K562 (cell line): Measurements from ENCODE around the gene NOP16. TPM values are rescaled to one million over a fixed set of nuclear protein-coding genes. Genes with fewer than 3 reads are reported as not detected.

ENCODE experiments used
- HDAC6 ChIP-seq: IDR thresholded peaks from 2 replicates; pipeline ENCODE4 v1.6.1; 2012; ENCODE audit warnings: low read depth, mild to moderate bottlenecking, control low read depth, inconsistent platforms, low read length, moderate library complexity
- LARP7 ChIP-seq: fragments of 450-650 bp; IDR thresholded peaks from 2 replicates; pipeline ENCODE4 v1.6.1; 2016
- NR2C2 ChIP-seq, 2 experiments: fragments of 200-800 bp in 1 of 2; sonication (Bioruptor generic) in 1 of 2; sonication (generic) in 1 of 2; formaldehyde crosslinking in 1 of 2; IDR thresholded peaks; 2 replicates each; pipeline versions ENCODE4 v1.6.1 to v1.8.0; 2016 to 2022; ENCODE audit warnings: mild to moderate bottlenecking in 1 of 2, missing compliant biosample characterization in 1 of 2, missing genetic modification characterization in 1 of 2, missing genetic modification reagents in 1 of 2
- PHB2 ChIP-seq: fragments of 450-650 bp; IDR thresholded peaks from 2 replicates; pipeline ENCODE4 v1.6.1; 2017; ENCODE audit warnings: low read depth
- POU5F1 ChIP-seq: fragments of 150-350 bp; IDR thresholded peaks from 2 replicates; pipeline ENCODE4 v1.6.1; 2014; ENCODE audit warnings: borderline replicate concordance, low read length, low read depth, mild to moderate bottlenecking; ENCODE audit not compliant: partially characterized antibody
- RAD51 ChIP-seq: fragments of 450-650 bp; IDR thresholded peaks from 2 replicates; pipeline ENCODE4 v1.7.1; 2016; ENCODE audit warnings: low read depth, mild to moderate bottlenecking, borderline replicate concordance
- SMARCA4 ChIP-seq: fragments of 450-650 bp; IDR thresholded peaks from 2 replicates; pipeline ENCODE4 v1.6.1; 2016
- ZNF133 ChIP-seq: fragments of 250-450 bp; sonication (Bioruptor Pico); IDR thresholded peaks from 2 replicates; pipeline ENCODE4 v1.4.0; 2020; ENCODE audit warnings: mild to moderate bottlenecking
- ZNF143 ChIP-seq: sonication (generic); formaldehyde crosslinking; IDR thresholded peaks from 2 replicates; pipeline ENCODE4 v1.9.0; 2022; ENCODE audit warnings: mild to moderate bottlenecking, missing genetic modification reagents
- ZNF586 ChIP-seq: fragments of 450-650 bp; formaldehyde crosslinking; conservative IDR thresholded peaks from 2 replicates; pipeline ENCODE4 v1.4.0; 2020; ENCODE audit warnings: mild to moderate bottlenecking, moderate library complexity
- ZNF785 ChIP-seq: fragments of 250-450 bp; sonication (Bioruptor Pico); IDR thresholded peaks from 2 replicates; pipeline ENCODE4 v1.4.0; 2020; ENCODE audit warnings: mild to moderate bottlenecking
- polyA plus RNA-seq, 8 experiments: library from polyadenylated mRNA; depleted of rRNA in 4 of 8; stranded (reverse) in 5 of 8; unstranded in 3 of 8; fragments of >200 nt; fragmentation: Nextera tagmentation in 2 of 8; fragmentation: Illumina TruSeq in 1 of 8; extraction: Ambion mirVana in 2 of 8; extraction: Trizol in 1 of 8; gene quantifications; 2 replicates each; pipeline versions ENCODE4 v1.2.1 to v1.2.3, GENCODE V29; 2011 to 2014; ENCODE audit warnings: inconsistent platforms in 1 of 8, missing spikeins in 1 of 8
- total RNA-seq, 7 experiments: library from RNA; depleted of rRNA in 6 of 7; stranded (reverse); fragments of >200 nt in 6 of 7; fragmentation: Illumina TruSeq in 2 of 7; extraction: Trizol in 2 of 7; gene quantifications; 2 replicates each; pipeline versions ENCODE4 v1.2.1 to v1.2.3, GENCODE V29; 2011 to 2021; ENCODE audit warnings: low replicate concordance in 1 of 7
- TF ChIP-seq, protein P1 (sequence below): sonication (generic); formaldehyde crosslinking; IDR thresholded peaks from 2 replicates; pipeline ENCODE4 v1.8.1; 2023; ENCODE audit warnings: mild to moderate bottlenecking, missing genetic modification reagents, moderate library complexity
- TF ChIP-seq, protein P2 (sequence below): sonication (generic); formaldehyde crosslinking; IDR thresholded peaks from 2 replicates; pipeline ENCODE4 v1.8.0; 2022; ENCODE audit warnings: mild to moderate bottlenecking, low read depth, missing genetic modification reagents
- TF ChIP-seq, protein P3 (sequence below): sonication (generic); formaldehyde crosslinking; IDR thresholded peaks from 2 replicates; pipeline ENCODE4 v1.4.0; 2020; ENCODE audit warnings: mild to moderate bottlenecking, missing genetic modification reagents
- TF ChIP-seq, protein P4 (sequence below): fragments of 450-650 bp; formaldehyde crosslinking; IDR thresholded peaks from 2 replicates; pipeline ENCODE4 v1.4.0; 2022; ENCODE audit warnings: missing genetic modification characterization
- TF ChIP-seq, protein P5 (sequence below), 2 experiments: fragments of 250-450 bp in 1 of 2; fragments of 450-650 bp in 1 of 2; sonication (Bioruptor Pico) in 1 of 2; IDR thresholded peaks; 2 replicates each; pipeline versions ENCODE4 v1.6.1 to v1.8.0; 2016 to 2021; ENCODE audit warnings: mild to moderate bottlenecking in 2 of 2, moderate library complexity in 2 of 2, missing compliant biosample characterization in 1 of 2, missing genetic modification characterization in 1 of 2

NOP16 gene
- total and polyA plus RNA-seq, 9 of the 15 experiments (the other 6 are each of a cell fraction or from before 2014, with no cell fraction given), result 92.5 to 342 (median 148) TPM

DNA sequence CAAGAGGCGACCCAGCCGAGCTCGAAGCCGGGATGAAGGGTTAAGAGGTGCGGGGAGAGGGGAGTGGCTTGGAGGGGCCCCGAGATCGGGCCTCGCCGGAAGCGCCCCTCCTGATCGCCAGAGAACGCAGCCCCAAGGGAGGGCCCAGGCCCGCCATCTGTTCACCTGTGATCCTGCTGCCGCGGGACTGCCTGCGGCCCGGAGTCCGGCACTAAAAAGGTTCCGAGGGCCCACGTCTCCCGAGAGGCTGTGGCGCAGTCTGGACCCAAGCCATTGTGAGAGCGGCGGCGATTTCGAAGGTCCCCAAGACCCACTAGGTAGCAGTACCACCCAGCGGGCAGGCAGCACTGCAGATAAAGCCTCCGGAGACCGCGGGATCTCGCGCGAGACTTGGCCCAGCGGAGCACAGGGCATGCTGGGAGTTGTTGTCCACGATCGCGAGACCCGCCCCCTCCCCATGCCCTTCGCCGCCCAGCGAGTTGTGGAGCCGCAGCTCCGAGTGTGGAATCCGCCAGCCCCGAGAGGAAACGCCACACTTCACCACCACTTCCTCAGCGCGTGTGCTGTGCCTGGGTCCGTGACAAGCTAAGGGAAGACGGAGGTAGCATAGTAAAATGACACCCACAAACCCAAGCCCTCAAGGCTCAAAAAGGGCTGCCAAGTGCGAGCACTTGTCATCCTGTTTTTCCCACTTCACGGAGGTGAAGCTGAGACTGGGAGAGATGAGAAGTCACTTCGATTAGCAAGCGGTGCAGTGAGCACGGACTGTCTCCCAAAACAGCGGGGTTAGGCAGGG lies 26.8 kb downstream of the NOP16 start, which contains the start of gene KIAA1191 (continued):
- TF ChIP-seq, protein P1, sequence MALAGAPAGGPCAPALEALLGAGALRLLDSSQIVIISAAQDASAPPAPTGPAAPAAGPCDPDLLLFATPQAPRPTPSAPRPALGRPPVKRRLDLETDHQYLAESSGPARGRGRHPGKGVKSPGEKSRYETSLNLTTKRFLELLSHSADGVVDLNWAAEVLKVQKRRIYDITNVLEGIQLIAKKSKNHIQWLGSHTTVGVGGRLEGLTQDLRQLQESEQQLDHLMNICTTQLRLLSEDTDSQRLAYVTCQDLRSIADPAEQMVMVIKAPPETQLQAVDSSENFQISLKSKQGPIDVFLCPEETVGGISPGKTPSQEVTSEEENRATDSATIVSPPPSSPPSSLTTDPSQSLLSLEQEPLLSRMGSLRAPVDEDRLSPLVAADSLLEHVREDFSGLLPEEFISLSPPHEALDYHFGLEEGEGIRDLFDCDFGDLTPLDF (CRISPR knock-in tag), result no peak
- TF ChIP-seq POU5F1 (no peak), ZNF143 (peak; percentile 93), ZNF785 (no peak), HDAC6 (no peak), ZNF133 (no peak), RAD51 (no peak), NR2C2 (CRISPR knock-in tag; IDR thresholded peaks at IDR 0.05) (peak; percentile 66; the same call in 1 of the 2 replicates), NR2C2 (tag; IDR thresholded peaks at IDR 0.05) (peak; percentile 43; the same call in 1 of the 2 replicates), SMARCA4 (no peak), LARP7 (no peak; the same call in 1 of the 2 replicates), ZNF586 (no peak), PHB2 (no peak)
- TF ChIP-seq, protein P2, sequence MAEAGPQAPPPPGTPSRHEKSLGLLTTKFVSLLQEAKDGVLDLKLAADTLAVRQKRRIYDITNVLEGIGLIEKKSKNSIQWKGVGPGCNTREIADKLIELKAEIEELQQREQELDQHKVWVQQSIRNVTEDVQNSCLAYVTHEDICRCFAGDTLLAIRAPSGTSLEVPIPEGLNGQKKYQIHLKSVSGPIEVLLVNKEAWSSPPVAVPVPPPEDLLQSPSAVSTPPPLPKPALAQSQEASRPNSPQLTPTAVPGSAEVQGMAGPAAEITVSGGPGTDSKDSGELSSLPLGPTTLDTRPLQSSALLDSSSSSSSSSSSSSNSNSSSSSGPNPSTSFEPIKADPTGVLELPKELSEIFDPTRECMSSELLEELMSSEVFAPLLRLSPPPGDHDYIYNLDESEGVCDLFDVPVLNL, result no peak
- TF ChIP-seq, protein P3, sequence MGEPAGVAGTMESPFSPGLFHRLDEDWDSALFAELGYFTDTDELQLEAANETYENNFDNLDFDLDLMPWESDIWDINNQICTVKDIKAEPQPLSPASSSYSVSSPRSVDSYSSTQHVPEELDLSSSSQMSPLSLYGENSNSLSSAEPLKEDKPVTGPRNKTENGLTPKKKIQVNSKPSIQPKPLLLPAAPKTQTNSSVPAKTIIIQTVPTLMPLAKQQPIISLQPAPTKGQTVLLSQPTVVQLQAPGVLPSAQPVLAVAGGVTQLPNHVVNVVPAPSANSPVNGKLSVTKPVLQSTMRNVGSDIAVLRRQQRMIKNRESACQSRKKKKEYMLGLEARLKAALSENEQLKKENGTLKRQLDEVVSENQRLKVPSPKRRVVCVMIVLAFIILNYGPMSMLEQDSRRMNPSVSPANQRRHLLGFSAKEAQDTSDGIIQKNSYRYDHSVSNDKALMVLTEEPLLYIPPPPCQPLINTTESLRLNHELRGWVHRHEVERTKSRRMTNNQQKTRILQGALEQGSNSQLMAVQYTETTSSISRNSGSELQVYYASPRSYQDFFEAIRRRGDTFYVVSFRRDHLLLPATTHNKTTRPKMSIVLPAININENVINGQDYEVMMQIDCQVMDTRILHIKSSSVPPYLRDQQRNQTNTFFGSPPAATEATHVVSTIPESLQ (CRISPR knock-in tag), result no peak
- TF ChIP-seq, protein P4, sequence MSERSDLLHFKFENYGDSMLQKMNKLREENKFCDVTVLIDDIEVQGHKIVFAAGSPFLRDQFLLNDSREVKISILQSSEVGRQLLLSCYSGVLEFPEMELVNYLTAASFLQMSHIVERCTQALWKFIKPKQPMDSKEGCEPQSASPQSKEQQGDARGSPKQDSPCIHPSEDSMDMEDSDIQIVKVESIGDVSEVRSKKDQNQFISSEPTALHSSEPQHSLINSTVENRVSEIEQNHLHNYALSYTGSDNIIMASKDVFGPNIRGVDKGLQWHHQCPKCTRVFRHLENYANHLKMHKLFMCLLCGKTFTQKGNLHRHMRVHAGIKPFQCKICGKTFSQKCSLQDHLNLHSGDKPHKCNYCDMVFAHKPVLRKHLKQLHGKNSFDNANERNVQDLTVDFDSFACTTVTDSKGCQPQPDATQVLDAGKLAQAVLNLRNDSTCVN (CRISPR knock-in tag), result no peak
- TF ChIP-seq, protein P5, sequence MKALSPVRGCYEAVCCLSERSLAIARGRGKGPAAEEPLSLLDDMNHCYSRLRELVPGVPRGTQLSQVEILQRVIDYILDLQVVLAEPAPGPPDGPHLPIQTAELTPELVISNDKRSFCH (CRISPR knock-in tag; IDR thresholded peaks at IDR 0.05), result no peak
- TF ChIP-seq, protein P5 (tag; IDR thresholded peaks at IDR 0.05), result no peak
